ENCODE data around the gene FBXO7.

- TF ChIP-seq, protein P1, sequence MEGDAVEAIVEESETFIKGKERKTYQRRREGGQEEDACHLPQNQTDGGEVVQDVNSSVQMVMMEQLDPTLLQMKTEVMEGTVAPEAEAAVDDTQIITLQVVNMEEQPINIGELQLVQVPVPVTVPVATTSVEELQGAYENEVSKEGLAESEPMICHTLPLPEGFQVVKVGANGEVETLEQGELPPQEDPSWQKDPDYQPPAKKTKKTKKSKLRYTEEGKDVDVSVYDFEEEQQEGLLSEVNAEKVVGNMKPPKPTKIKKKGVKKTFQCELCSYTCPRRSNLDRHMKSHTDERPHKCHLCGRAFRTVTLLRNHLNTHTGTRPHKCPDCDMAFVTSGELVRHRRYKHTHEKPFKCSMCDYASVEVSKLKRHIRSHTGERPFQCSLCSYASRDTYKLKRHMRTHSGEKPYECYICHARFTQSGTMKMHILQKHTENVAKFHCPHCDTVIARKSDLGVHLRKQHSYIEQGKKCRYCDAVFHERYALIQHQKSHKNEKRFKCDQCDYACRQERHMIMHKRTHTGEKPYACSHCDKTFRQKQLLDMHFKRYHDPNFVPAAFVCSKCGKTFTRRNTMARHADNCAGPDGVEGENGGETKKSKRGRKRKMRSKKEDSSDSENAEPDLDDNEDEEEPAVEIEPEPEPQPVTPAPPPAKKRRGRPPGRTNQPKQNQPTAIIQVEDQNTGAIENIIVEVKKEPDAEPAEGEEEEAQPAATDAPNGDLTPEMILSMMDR (IDR thresholded peaks at IDR 0.05), result no peak
- no peak for TF ChIP-seq POLR2A (IDR thresholded peaks at IDR 0.05)
- TF ChIP-seq EP300 (IDR thresholded peaks at IDR 0.05; ENCODE audit: low read depth), result no peak
These were observed 63.9 kb downstream of the FBXO7 start for GRCh38 chr22:32538521-32538920.
